Measurements from ENCODE around the gene TCHP.

The TCHP gene

DNA sequence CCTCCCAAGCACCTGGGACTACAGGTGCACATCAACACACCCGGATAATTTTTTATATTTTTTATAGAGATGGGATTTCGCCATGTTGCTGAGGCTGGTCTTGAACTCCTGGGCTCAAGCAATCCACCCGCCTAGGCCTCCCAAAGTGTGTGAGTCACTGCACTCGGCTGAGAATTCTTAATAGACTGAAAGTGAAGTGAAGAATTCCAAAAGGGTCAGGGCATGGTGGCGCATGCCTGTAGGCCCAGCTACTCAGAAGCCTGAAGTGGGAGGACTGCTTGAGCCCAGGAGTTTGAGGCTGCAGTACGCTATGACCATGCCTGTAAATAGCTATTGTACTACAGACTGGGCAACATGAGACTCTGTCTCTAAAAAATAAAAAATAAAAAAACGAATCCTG is 43.7 kb downstream of the TCHP start:
- Histone ChIP-seq H3K27me3 (no peaks in the 10 kb centered on the region), H3K36me3 (peaks cover 4% of the 10 kb centered on the region; the same call in 1 of the 2 replicates), H3K4me3 (ENCODE audit: low read depth, low read length) (no peak overlapping the region), H3K4me1 (no peaks in the 10 kb centered on the region), H3K9me3 (no peaks in the 10 kb centered on the region)
- DNase-seq: no peak
- TF ChIP-seq, protein P1, sequence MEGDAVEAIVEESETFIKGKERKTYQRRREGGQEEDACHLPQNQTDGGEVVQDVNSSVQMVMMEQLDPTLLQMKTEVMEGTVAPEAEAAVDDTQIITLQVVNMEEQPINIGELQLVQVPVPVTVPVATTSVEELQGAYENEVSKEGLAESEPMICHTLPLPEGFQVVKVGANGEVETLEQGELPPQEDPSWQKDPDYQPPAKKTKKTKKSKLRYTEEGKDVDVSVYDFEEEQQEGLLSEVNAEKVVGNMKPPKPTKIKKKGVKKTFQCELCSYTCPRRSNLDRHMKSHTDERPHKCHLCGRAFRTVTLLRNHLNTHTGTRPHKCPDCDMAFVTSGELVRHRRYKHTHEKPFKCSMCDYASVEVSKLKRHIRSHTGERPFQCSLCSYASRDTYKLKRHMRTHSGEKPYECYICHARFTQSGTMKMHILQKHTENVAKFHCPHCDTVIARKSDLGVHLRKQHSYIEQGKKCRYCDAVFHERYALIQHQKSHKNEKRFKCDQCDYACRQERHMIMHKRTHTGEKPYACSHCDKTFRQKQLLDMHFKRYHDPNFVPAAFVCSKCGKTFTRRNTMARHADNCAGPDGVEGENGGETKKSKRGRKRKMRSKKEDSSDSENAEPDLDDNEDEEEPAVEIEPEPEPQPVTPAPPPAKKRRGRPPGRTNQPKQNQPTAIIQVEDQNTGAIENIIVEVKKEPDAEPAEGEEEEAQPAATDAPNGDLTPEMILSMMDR (IDR thresholded peaks at IDR 0.05; ENCODE audit: low read depth, low read length): no peak

DNA sequence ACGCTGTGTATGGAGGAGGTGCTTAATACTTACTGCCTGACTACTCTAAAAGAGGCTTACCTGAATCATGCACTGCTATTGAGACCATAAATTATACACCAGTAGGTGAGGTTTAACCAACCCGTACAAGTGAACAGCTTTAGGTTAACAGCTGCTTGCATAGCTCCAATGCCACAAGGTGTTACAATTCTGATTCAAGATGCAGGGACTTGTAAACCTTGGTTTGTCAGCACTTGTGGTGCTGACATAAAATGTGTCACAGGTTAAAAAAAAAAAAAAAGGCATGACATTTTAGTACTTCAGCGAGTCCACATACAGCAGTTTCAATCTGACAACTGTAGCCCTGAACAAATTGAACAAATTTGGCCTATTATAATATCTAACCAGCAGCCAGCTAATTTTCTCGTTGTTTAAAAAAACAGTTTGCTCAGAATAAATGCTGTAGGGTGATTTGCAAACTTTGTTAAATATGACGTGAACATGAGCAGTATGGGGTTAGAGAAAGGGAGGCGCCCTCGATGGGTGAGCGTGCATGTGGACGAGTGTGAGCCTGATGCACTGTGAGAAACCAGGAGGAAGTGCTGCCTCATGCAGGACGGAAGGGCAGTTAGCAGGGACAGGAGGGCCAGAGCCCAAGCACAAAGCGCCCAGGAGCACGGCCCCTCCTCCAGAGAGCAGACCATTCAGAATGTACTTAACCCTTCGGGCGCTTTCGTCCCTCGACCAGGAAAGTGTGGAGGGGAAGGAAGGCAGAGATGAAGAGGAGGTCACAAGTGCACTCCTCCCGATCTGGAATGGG is 44.7 kb downstream of the TCHP start:
- Histone ChIP-seq H3K27me3 (no peaks in the 10 kb centered on the region), H3K4me1 (no peaks in the 10 kb centered on the region), H3K4me3 (ENCODE audit: low read depth, low read length) (no peak overlapping the region), H3K9me3 (no peaks in the 10 kb centered on the region), H3K36me3 (peaks cover 9% of the 10 kb centered on the region; the same call in 1 of the 2 replicates)
- TF ChIP-seq, protein P1 (IDR thresholded peaks at IDR 0.05; ENCODE audit: low read depth, low read length): no peak
- no peak for DNase-seq

- Histone ChIP-seq H3K4me1 (no peaks in the 10 kb centered on the region), H3K36me3 (peaks cover 14% of the 10 kb centered on the region), H3K9me3 (no peaks in the 10 kb centered on the region), H3K27me3 (no peaks in the 10 kb centered on the region), H3K4me3 (ENCODE audit: low read depth, low read length) (no peak overlapping the region)
- DNase-seq: no peak
- TF ChIP-seq, protein P1 (IDR thresholded peaks at IDR 0.05; ENCODE audit: low read depth, low read length): no peak
Observed at GRCh38 chr12:109946505-109946904, 46.4 kb downstream of the TCHP start.

- Histone ChIP-seq H3K36me3 (peaks cover 14% of the 10 kb centered on the region), H3K27me3 (no peaks in the 10 kb centered on the region), H3K4me3 (ENCODE audit: low read depth, low read length) (no peak overlapping the region), H3K4me1 (no peaks in the 10 kb centered on the region), H3K9me3 (no peaks in the 10 kb centered on the region)
- DNase-seq: no peak
- TF ChIP-seq, protein P1 (IDR thresholded peaks at IDR 0.05; ENCODE audit: low read depth, low read length): no peak
Observed at GRCh38 chr12:109946913-109947312, 46.8 kb downstream of the TCHP start.

DNA sequence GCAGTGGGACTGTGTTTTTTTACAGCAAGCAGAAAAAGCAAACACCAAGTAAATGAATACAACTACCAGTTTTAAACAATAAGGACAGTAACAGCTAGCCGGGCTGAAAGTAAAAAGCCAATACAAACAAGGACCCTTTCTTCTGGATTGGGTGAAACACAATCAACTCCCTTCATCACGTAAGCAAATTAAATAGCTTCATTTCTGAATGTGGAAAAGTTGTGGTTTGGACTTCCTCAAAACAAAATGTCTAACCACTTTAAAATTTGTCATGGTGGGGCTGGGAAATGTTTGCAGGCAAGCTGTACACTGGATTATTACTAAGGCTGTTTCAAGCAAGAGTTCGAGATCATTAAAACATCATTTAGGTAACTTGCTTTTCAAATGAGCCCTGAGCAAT is 47.4 kb downstream of the TCHP start:
- no peaks in the 10 kb centered on the region for H3K9me3 ChIP-seq
- no peak overlapping the region for H3K4me3 ChIP-seq (ENCODE audit: low read depth, low read length)
- H3K36me3 ChIP-seq: peaks cover 20% of the 10 kb centered on the region
- H3K27me3 ChIP-seq: no peaks in the 10 kb centered on the region
- 0 out of 2 replicates have a peak, but pooled peaks cover 2% of the 10 kb centered on the region for H3K4me1 ChIP-seq
- DNase-seq: no peak
- TF ChIP-seq, protein P1 (IDR thresholded peaks at IDR 0.05; ENCODE audit: low read depth, low read length): no peak

GRCh38 chr12:109948368-109948767 is 48.3 kb downstream of the TCHP start:
- H3K9me3 ChIP-seq: no peaks in the 10 kb centered on the region
- peaks cover 25% of the 10 kb centered on the region for H3K36me3 ChIP-seq
- H3K4me1 ChIP-seq: 0 out of 2 replicates have a peak, but pooled peaks cover 2% of the 10 kb centered on the region
- no peaks in the 10 kb centered on the region for H3K27me3 ChIP-seq
- no peak for DNase-seq
- H3K4me3 ChIP-seq (ENCODE audit: low read depth, low read length): no peak overlapping the region
- TF ChIP-seq, protein P1 (IDR thresholded peaks at IDR 0.05; ENCODE audit: low read depth, low read length): no peak
